Nucleus accumbens (tissue), 56 donors: ENCODE data around the gene KAZN.

Experiments
- DNase-seq, 56 donors: peaks; one replicate each; lab custom pipeline; 2025; lab: John Stamatoyannopoulos, UW

Gene KAZN

DNA sequence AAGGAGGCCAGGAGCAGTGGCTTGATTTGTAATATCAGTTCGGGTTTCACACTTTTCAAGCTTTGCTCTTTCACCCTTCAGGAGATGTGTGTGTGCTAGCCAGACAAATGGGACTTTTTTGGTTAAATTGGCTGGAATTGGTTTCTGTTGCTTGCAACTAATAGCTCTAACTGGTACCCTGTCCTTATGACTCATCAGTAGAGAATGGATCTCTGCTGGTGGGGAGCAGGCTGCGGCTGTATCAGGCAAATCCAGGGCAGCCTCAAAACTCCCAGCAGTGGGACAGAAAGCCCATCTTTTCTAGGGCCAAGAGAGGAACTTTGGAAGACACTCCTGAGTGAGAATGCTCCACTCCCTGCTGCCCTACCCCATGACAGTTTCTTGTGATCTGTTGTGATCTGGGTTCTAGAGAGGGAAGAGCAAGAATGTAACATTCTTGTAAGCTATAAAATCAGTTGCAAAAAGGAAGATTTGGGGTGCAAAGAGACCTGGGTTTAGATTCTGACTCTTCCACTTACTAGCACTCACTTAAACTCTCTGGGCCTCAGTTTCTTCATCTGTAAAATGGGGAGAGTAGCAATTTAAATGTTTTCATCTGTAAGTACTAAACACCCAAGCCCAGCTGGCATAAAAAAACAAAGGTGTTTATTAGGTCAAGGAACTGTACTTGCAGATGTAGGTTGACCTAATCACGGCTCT lies 298.0 kb downstream of the KAZN start:
- no peak for DNase-seq

DNA sequence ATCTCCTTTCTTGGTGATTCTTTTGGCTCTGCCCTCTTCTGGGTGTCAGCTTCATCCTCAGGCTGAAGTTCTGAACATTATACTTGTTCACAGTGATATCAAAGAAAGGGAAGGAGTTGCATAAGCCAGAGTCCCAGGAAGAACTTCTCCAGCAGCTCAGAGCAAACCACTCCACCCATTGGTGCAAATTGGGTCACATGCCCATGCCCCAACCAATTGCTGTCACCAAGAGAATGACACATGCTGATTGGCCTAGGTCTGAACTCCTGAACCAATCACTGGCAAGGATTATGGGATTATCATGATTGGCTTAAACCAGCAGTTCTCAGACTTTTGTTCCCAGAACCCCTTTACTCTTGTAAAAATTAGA lies 298.6 kb downstream of the KAZN start:
- DNase-seq = peak in 1 of 56 donors; percentile 5

DNA sequence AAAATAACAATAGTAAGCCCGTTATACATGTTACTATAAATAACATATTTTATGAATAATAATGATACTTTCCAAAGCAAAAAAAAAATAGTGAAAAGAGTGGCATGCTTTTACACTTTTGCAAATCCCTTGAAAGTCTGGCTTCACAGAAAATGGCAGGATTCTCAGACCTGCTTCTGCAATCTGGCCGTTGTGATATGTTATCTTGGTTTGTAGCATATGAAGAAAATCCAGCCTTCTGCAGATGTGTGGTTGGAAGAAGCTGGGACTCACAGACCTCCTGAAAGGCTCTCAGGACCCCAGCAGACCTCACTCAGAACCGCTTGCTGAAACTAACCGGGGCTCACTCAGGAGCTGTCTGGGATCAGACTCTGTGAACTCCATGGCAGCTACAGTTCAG lies 299.1 kb downstream of the KAZN start:
- DNase-seq = no peak

DNA sequence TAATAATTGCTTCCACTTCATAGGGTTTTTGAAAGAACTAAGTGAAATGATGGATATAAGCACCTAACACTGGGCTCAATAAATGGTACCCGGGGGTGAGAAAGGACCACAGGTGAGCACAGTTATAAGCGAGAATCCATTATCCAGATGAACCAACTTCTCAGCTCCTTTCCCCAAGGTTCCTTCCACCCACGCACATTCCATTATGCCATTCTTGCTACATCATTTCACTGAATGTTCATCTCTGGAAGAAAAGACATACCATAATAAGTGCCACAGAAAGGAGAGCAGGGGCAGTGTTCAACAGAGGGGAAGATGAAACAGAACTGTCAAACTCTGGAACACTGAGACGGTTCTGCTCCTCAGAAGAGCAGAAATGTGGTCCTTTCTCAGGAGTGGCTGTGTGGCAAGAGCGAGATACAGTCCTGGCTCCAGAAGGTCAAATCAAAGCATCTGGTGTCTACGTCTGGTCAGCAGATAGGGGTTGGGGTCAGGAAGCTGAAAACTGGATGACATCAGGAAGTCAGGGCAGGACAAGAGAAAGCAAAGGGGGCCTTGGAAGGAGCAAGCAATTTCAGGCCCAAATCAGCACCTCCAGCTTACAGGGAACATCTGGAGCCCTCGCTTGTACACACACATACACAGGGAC lies 299.6 kb downstream of the KAZN start:
- no peak for DNase-seq

DNA sequence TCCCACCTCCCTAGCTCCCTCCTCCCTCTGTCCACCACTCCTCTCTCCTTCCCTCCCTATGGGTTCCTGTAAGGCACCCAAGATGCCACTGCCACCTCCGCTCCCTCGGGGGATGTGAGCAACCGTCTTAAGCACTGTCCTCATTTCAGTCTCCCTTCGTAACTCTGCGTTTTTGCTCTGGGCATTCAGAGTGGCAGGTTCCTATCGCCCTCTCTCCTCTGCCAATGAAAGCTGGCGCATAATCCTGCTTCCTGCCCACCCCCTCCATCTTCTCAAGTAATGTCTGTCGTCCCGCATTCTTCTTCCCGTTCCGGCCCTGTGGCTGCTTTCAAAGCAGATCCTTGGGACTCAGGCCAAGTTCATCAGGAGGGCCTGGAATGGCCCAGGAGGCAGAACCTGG lies 301.2 kb downstream of the KAZN start:
- no peak for DNase-seq

DNA sequence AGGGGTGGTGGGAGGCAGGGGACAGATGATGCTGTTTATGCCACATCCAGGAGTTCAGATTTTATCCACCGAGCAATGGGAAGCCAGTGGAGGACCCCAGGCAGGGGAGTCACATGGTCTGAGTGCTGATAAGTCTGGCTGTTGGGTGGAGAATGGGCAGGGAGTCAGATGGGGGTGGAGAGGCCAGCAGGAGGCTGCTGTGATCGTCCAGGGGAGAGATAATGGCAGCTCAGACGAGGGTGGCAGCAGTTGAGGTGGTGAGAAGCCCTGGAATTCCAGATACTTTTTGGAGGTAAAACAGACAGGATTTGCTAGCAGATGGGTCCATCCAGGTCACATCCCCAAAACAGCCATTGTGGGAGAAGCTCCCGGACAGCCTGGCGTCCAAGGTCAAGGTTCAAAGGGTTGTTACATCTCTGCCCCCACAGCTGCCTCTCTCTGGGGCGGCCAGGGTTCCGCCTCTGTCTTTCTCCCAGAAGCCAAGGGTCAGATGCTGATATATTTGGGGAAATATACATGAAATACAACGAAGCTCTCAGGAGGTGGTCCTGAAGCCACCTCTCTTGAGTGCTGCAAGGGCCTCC lies 303.0 kb downstream of the KAZN start:
- DNase-seq = no peak

DNA sequence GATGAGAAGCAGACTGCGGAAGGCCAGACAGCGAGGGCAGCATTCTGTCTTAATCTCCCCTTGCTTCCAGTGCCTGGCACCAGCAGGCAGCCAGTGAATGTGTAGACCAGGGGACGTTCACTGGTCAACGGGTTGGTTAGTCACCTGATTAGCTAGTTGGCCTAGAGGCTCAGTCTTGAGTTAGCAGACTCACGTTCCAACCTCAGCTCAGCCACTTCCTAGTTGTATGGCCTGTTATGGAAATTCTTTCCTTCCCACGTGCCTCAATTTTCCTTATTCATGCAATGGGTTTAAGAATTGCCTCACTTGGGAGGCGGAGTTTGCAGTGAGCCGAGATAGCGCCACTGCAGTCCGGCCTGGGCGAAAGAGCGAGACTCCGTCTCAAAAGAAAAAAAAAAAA lies 305.4 kb downstream of the KAZN start:
- no peak for DNase-seq

DNA sequence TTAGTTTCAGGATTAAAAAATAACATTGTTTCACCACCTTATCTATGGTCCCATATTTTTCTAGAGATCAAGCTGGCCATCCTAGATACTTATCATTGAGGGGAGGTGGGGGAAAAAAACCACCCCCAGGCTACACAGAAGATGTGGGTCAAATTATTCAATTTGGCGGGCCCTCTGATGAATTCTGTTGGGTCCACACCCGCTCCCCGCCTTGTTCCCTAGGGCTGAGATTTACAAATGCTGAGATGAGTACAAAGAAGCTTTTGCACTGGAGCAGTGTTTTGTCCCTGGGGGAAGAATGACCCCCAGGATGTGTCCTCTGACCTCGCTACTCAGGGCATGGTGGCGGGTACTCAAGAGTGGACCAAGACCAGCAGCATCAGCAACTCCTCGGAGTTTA lies 308.2 kb downstream of the KAZN start:
- DNase-seq = no peak

DNA sequence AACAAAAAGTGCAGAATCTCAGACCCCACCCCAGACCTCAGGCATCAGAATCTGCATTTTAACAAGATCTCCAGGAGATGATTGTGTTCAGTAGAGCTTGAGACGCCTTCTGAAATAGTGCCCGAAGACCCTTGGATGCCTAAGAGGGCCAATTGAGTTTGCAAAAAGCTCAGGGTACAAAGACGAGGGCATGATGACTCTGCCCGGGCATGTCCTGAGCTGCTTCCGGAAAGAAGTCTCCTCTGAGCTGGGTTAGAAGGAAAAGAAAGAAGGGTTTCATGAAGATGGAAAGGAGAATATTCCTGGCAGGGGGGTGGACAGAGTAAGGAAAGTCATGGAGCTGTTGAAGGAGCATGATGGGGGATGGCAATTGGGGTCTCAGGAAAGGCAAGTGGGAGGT lies 308.9 kb downstream of the KAZN start:
- no peak for DNase-seq

DNA sequence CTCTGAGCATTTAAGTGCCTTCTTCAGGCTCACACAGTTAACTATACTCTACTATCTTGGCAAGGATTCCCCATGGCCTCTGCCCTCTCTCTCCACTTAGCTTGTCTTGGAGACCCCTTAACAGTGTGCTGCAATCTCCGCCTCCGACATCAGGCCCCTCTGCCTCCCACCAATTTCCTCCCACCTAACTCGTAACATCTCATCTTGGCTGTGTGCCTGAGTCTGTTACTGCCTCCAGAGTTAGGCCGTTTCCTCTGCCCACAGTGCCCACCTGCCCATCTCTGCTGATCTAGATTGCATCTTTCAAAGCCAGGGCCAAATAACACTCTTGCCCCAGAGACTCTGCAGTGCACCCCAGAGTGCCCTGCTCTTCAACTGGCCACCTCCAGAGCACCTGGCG lies 310.8 kb downstream of the KAZN start:
- DNase-seq = no peak

DNA sequence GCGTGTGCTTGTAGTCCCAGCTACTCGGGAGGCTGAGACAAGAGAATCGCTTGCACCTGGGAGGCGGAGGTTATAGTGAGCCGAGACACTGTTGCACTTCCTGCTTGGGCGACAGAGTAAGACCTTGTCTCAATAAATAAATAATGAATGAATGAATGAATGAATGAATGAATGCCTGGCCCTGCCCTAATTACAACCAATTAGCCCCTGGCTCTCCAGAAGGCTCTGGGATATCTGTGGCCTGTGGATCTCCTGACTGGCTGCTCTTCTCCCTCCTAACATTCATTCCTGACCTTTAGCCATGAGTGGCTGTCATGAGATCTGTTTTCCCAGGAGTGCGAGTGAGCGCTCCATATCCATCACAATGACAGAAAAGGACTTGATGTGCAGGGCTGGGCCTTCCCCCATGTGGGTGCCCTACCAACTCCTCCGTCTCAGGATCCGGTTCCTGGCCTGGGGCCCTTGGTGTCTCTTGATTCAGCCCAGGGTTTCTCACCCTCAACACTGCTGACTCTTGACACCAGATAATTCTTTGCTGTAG lies 311.5 kb downstream of the KAZN start:
- no peak for DNase-seq

DNA sequence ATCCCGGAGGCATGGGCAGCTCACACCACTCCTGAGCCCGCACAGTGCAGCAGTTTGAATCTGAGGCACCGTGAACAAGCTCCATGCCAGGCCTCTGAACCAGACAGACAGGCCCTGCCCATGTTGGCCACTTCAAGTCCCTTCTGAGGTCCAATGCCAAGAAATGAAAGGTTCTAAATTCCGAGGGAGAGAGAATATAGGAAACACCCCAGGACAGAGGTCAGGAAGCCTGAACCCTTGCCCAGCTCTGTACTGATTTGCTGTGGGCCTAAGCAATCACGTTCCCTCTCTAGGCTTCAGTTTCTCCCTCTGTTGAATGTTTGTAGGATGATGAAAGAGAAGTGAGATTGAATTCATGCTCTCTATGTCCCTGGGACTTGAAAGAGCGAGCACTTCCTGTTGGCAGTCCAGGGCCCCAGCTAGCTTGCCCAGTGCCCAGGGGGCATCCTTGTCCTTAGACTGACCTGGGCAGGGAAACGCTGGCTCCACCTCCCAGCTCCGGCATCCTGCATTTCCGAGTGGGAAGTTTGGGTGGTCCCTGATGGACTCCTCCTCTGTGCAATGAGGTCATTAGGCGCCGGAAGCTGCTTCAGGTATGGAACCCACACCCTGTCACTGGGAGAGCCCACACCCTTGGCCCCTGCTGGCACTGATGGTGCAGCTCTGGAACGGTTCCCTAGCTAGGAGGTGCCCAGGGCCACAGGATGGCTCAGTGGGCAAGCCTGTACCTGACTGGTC lies 312.7 kb downstream of the KAZN start:
- no peak for DNase-seq

DNA sequence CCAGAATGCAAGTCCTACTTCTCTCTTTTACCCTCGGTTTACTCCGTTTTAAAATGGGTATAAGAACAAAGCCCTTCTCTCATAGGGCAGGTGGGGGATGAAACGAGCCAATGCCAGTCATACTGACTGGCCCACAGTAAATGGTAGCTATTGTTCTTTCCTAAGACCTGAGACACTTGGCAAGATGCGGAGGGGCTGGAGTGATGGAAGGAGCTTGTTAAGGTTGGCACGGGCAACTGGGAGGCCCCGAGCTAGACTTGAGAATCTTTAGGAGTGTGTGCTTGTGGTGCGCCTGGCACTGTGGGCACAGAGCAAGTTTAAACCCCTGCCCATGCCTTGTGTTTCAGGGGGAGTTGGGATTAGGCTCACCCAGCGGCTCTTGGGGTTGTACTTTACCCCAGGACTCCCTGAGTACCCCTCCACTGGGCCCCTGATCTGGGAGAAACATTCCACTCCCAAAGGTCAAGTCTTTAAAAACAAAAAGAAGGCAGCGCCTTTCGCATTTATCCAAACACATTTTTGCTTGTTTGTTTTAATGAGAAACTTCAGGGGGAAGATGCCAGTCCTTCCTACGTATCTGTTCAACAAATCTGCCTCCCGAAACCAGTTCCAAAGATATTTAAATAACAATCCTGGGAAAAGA lies 314.5 kb downstream of the KAZN start:
- no peak for DNase-seq

DNA sequence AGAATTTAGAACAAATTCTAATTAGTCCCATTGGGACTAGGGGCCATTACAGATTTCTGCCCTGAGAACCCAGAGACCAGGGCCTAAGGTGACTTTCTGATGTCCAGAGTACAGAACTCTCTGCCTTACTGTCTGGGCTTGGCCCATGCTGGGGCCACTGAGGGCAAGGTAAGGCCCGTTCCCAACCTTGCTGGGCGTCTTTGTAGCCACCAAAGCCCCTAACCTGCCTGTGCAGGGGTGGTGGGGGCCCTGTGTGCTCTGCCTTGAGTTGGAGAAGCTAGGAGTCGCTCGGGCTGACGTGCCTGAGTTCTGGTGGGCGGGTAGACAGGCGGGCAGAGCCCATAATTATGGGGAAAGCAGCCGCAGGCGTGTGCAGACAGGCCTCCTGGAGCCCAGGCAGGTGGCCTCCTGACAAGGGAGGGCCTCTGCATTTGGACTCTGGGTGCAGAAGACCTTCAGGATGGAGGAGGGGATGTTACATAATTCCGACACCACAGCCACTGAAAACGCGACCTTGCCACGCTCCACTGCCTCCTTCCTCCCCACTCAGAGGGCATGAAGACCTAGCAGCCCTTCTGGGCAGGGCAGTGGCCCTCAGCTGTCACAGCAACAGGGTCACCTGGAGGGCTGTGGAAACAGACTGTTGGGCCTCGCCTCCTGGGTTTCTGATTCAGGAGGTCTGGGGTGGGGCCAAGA lies 315.1 kb downstream of the KAZN start:
- DNase-seq = no peak

DNA sequence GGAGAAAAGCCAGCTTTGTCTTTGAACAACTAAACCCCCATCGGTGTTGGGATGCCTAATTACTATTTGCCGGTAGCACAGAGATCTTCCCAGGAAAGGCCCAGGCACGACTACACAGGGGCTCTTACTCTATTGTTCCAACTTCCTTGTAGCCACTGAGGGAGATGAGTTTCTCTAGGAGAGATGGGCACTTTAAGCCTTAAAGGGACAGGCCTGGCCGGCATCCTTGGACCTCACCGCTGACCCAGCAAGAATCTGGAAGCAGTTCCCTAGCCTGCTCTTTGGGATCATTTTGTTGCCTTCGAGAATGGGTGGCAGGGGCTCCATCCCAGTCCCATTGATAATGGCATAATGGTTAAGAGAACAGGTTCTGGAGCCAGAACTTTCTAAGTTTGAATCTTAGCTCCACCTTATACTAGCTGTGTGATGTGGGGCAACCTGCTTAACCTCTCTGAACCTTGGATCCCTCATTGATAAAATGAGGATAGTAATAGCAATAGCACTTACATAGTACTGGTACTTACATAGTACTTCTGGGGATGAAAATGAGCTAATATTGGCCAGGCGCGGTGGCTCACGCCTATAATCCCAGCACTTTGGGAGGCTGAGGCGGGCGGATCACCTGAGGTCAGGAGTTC lies 316.0 kb downstream of the KAZN start:
- no peak for DNase-seq

DNA sequence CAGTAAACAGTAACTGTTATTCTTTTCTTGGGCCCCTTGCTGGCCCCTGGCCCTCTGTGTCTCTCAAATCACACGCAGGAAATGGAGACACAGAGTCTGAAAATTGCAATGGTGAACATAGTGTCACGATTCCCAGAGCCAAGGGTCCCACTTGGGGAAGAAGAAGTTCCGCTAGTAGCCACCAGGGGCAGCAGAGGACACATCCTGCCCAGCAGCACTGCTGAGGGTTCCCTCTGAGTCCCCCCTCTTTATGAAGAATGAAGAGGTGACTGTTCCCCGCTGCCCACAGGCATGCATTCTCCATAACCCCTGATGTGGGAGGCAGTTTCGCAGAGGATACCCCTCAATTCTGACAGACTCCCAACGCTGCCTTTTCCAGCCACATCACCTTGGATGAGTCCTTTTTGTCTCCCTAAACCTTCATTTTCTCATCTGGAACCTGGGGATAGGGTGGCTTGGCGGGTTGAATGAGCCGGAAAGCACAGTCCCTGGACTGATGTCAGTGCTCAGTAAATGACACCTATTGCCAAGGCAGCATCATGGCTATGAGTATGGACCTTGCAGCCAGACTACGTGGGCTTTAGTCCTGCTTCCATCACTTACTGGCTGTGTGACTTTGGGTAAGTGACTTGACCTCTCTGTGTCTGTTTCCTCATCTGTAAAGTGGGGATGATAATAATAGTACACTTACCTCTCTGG lies 317.0 kb downstream of the KAZN start:
- peak in 31 of 56 donors; percentile 8 to 71 (median 31) for DNase-seq

DNA sequence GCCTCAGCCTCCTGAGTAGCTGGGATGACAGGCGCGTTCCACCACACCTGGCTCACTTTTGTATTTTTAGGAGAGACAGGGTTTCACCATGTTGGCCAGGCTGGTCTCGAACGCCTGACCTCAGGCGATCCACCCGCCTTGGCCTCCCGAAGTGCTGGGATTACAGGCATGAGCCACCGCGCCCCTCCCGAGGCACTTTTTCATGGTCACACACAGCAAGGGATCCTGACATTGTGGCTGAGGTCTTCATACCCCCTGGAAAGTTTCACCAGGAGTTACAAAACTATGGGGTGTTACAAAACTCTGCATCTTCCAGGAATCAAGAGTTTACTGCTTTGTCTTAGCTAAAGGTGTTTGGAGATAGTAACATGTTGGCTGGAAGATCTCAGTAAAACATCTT lies 320.8 kb downstream of the KAZN start:
- no peak for DNase-seq

DNA sequence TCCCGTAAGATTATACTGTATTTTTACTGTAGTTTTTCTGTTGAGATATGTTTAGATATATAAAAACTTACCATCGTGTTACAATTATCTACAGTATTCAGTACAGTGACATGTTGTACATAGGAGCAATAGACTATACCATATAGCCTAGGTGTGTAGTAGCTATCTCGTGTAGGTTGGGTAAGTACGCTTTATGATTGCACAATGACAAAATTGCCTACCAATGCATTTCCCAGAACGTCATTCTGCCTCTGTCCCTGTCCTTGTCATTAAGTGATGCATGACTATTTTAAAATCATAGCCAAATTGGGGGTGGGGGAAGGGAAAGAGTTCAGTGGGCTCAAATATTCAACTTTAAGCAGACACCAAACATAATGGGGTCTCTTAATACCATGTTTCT lies 321.3 kb downstream of the KAZN start:
- DNase-seq = no peak

DNA sequence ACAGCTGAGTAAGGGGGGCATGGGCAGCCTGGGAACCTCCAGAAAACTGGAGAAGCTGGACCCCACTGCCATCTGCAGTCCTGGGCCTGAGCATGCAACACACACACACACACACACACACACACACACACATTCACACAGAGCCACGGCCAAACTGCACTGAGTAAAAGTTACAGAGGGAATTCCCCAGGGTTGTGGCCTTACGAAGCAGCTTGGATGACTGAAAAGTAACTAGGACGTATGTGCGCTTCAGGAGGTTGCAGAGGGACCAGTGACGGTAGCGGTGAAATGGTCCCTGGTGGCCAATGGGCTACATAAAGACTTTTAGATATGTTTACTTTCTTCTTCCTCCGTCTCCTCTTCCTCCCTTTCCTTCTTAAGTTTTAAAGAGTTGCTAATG lies 322.6 kb downstream of the KAZN start:
- no peak for DNase-seq
